Gastrocnemius medialis (tissue), 4 donors: ENCODE measurements around the gene KCNK4.

Experiments
- POLR2A ChIP-seq, 2 donors: fragments of 450-650 bp; IDR thresholded peaks; one replicate each; pipeline ENCODE4 v1.6.1; 2017; ENCODE audit warnings: antibody characterized with exemption in 2 of 2, mild to moderate bottlenecking in 2 of 2, moderate library complexity in 2 of 2
- TF ChIP-seq, protein P1 (sequence below), 5 experiments: fragments of 450-650 bp in 3 of 5; fragments of 200-600 bp in 2 of 5; sonication (generic) in 2 of 5; IDR thresholded peaks in 4 of 5; conservative IDR thresholded peaks in 1 of 5; 1 replicate in 4 of 5; 2 replicates in 1 of 5; pipeline ENCODE4 v1.5.1; 2016 to 2019; ENCODE audit warnings: antibody characterized with exemption in 5 of 5, mild to moderate bottlenecking in 3 of 5, moderate library complexity in 3 of 5

DNA sequence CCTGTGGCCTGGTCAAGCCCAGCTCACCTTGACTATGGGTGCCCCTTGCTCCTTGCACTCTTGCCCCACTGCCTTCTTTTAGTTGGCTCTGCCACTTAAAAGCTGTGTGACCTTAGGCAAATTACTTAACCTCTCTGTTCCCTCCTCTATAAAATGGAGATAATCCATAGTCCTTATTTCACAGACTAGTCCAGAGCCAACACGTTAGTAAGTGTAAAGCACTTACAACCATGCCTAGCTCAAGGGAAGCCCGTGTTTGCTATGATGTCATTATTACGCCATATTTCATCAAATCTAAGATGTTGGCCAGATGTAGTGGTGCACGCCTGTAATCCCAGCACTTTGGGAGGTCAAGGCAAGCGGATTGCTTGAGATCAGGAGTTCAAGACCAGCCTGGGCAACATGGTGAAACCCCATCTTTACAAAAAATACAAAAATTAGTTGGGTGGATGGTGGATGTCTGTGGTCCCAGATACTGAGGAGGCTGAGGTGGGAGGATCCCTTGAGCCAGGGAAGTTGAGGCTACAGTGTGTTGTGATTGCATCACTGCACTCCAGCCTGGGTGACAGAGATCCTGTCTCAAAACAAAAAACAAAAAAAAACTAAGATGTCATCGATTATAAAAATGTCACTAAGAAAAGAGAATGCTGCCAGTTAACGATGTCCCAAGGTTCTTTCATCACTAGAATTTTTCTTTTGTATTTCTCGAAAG lies 46.6 kb downstream of the KCNK4 start:
- TF ChIP-seq, protein P1, sequence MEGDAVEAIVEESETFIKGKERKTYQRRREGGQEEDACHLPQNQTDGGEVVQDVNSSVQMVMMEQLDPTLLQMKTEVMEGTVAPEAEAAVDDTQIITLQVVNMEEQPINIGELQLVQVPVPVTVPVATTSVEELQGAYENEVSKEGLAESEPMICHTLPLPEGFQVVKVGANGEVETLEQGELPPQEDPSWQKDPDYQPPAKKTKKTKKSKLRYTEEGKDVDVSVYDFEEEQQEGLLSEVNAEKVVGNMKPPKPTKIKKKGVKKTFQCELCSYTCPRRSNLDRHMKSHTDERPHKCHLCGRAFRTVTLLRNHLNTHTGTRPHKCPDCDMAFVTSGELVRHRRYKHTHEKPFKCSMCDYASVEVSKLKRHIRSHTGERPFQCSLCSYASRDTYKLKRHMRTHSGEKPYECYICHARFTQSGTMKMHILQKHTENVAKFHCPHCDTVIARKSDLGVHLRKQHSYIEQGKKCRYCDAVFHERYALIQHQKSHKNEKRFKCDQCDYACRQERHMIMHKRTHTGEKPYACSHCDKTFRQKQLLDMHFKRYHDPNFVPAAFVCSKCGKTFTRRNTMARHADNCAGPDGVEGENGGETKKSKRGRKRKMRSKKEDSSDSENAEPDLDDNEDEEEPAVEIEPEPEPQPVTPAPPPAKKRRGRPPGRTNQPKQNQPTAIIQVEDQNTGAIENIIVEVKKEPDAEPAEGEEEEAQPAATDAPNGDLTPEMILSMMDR (IDR thresholded peaks at IDR 0.05 in 4 of 5, conservative IDR thresholded peaks at IDR 0.05 in 1 of 5): no peak
- no peak for TF ChIP-seq POLR2A (IDR thresholded peaks at IDR 0.05)
